GM12878 (cell line): Measurements from ENCODE around the gene ARID5B. TPM values are rescaled to one million over a fixed set of nuclear protein-coding genes. Genes with fewer than 3 reads are reported as not detected.

Experiments
- ATAC-seq: fragments of 200-7000 bp; cut with Tn5 transposase; 3 replicates; pipeline ENCODE4 v1.9.1; 2020; ENCODE audit warnings: mild to moderate bottlenecking, moderate library complexity
- BruUV-seq: library from RNA; stranded (reverse); fragments of 400-500 nt; replicated peaks from 2 replicates; lab custom pipeline; 2021; lab: Mats Ljungman, UMichigan
- CTCF ChIA-PET: fragments of 300-600 bp; sonication (Branson Sonifier 250); formaldehyde crosslinking; extraction: SDS; loops from one replicate; lab custom pipeline; 2021; ENCODE audit warnings: inconsistent platforms; lab: Yijun Ruan, JAX
- POLR2A ChIA-PET: fragments of 350-600 bp; formaldehyde crosslinking; extraction: SDS; loops from one replicate; lab custom pipeline; 2021; ENCODE audit warnings: inconsistent platforms; lab: Charles Lee
- RAD21 ChIA-PET: fragments of 300-600 bp; sonication (Branson Sonifier 250); formaldehyde crosslinking; loops from one replicate; lab custom pipeline; 2023; ENCODE audit warnings: antibody characterized with exemption; ENCODE audit not compliant: unreplicated experiment; lab: Charles Lee
- SMC1A ChIA-PET: fragments of 300-600 bp; sonication (Branson Sonifier 250); formaldehyde crosslinking; loops from one replicate; lab custom pipeline; 2023; ENCODE audit not compliant: unreplicated experiment, uncharacterized antibody; lab: Charles Lee
- DNase-seq: peaks from one replicate; pipeline ENCODE4 v3.0.0-alpha.2; 2011; ENCODE audit warnings: low read depth, low spot score
- FAIRE-seq: peaks from 3 replicates; lab custom pipeline; 2011; peaks lifted over from hg19 to GRCh38; lab: Jason Lieb, UNC
- H2AFZ ChIP-seq: 2 replicates; pipeline ENCODE4 v1.6.0; 2011; ENCODE audit warnings: low read depth, low read length, control low read depth; ENCODE audit not compliant: control insufficient read depth
- H3K27ac ChIP-seq: 2 replicates; pipeline ENCODE4 v1.5.1; 2011; ENCODE audit warnings: control low read depth; ENCODE audit not compliant: control insufficient read depth, insufficient read depth
- H3K27me3 ChIP-seq, 2 experiments: replicated peaks in 1 of 2; 2 replicates each; pipeline versions ENCODE4 v1.6.0 to v1.6.1; 2011; ENCODE audit warnings: low read length in 1 of 2; ENCODE audit not compliant: control insufficient read depth in 2 of 2, insufficient read depth in 2 of 2
- H3K36me3 ChIP-seq, 2 experiments: 2 replicates each; pipeline ENCODE4 v1.5.1; 2011; ENCODE audit warnings: low read length in 1 of 2; ENCODE audit not compliant: control insufficient read depth in 2 of 2, insufficient read depth in 2 of 2
- H3K4me1 ChIP-seq: 2 replicates; pipeline ENCODE4 v1.6.1; 2011; ENCODE audit warnings: mild to moderate bottlenecking, low read length, moderate library complexity, mixed read lengths; ENCODE audit not compliant: control insufficient read depth, insufficient read depth
- H3K4me2 ChIP-seq: 2 replicates; pipeline ENCODE4 v1.6.0; 2011; ENCODE audit warnings: control low read depth; ENCODE audit not compliant: control insufficient read depth, insufficient read depth
- H3K4me3 ChIP-seq: fragments of 200-600 bp; sonication (generic); 2 replicates; pipeline ENCODE4 v1.5.1; 2016
- H3K79me2 ChIP-seq: 2 replicates; pipeline ENCODE4 v1.6.0; 2011; ENCODE audit warnings: low read length; ENCODE audit not compliant: control insufficient read depth, insufficient read depth
- H3K9ac ChIP-seq: 2 replicates; pipeline ENCODE4 v1.8.0; 2011; ENCODE audit warnings: low read length, control low read depth, mixed read lengths; ENCODE audit not compliant: control insufficient read depth, insufficient read depth
- H3K9me3 ChIP-seq: replicated peaks from 3 replicates; pipeline ENCODE4 v1.5.1; 2011; ENCODE audit warnings: mild to moderate bottlenecking, low read length; ENCODE audit not compliant: control insufficient read depth, insufficient read depth
- H4K20me1 ChIP-seq: 2 replicates; pipeline ENCODE4 v1.6.0; 2011; ENCODE audit not compliant: control insufficient read depth, insufficient read depth
- CHD4 ChIP-seq: fragments of 200-600 bp; sonication (generic); IDR thresholded peaks from 2 replicates; pipeline ENCODE4 v1.6.1; 2016; ENCODE audit warnings: mild to moderate bottlenecking
- HDGF ChIP-seq: fragments of 450-650 bp; IDR thresholded peaks from 2 replicates; pipeline ENCODE4 v1.6.1; 2016; ENCODE audit warnings: antibody characterized with exemption
- KLF5 ChIP-seq: fragments of 450-650 bp; IDR thresholded peaks from 2 replicates; pipeline ENCODE4 v1.6.1; 2014; ENCODE audit warnings: mild to moderate bottlenecking; ENCODE audit not compliant: partially characterized antibody
- NR2F1 ChIP-seq: fragments of 450-650 bp; conservative IDR thresholded peaks from 2 replicates; pipeline ENCODE4 v1.6.1; 2017; ENCODE audit warnings: mild to moderate bottlenecking
- PAX5 ChIP-seq: IDR thresholded peaks from 2 replicates; pipeline ENCODE4 v1.6.1; 2011; ENCODE audit warnings: low read depth, low read length, borderline replicate concordance
- RAD51 ChIP-seq: fragments of 450-650 bp; IDR thresholded peaks from 2 replicates; pipeline ENCODE4 v1.6.1; 2016; ENCODE audit warnings: moderate library complexity, mild to moderate bottlenecking, inconsistent platforms
- RUNX3 ChIP-seq: IDR thresholded peaks from 2 replicates; pipeline ENCODE4 v1.6.1; 2012; ENCODE audit warnings: low read length, inconsistent platforms
- SPI1 ChIP-seq: IDR thresholded peaks from 2 replicates; pipeline ENCODE4 v1.6.1; 2011; ENCODE audit warnings: low read depth, mild to moderate bottlenecking, low read length, moderate library complexity, borderline replicate concordance; ENCODE audit not compliant: insufficient read depth
- STAT3 ChIP-seq: IDR thresholded peaks from 2 replicates; pipeline ENCODE4 v1.6.1; 2011; ENCODE audit warnings: low read depth, low read length, improper control_type of control experiment
- WGBS: methylation state at CpG from one replicate; pipeline ENCODE4 v1.1.6; 2016; ENCODE audit warnings: low lambda C conversion rate; ENCODE audit not compliant: insufficient replicate concordance, insufficient coverage; ENCODE audit errors: missing lambda C conversion rate; 5-methylcytosine and 5-hydroxymethylcytosine counted together
- in situ Hi-C: fragments of 300-500 bp; cut with MboI; formaldehyde crosslinking; loops from 9 replicates; pipeline ENCODE4 v1.14.3; 2018; ENCODE audit warnings: mixed read lengths
- intact Hi-C: fragments of 100-400 bp; cut with micrococcal nuclease; formaldehyde crosslinking; loops from one replicate; pipeline ENCODE4 v1.14.2; 2022; ENCODE audit not compliant: unreplicated experiment
- polyA plus RNA-seq, 11 experiments: library from polyadenylated mRNA; depleted of rRNA in 4 of 11; unstranded in 6 of 11; stranded (reverse) in 5 of 11; fragments of >200 nt; fragmentation: Nextera tagmentation in 4 of 11; fragmentation: Illumina TruSeq in 1 of 11; extraction: Ambion mirVana in 4 of 11; extraction: Trizol in 1 of 11; gene quantifications; 1 replicate in 1 of 11; 2 replicates in 10 of 11; pipeline versions ENCODE4 v1.2.1 to v1.2.3, GENCODE V29; 2011 to 2016; ENCODE audit warnings: inconsistent platforms in 2 of 11, missing spikeins in 2 of 11, low read depth in 1 of 11
- total RNA-seq, 4 experiments: library from RNA; depleted of rRNA in 3 of 4; stranded (reverse); fragments of >200 nt in 3 of 4; fragmentation: Illumina TruSeq in 1 of 4; extraction: Trizol in 1 of 4; gene quantifications; 2 replicates each; pipeline versions ENCODE4 v1.2.1 to v1.2.3, GENCODE V29; 2013 to 2021
- TF ChIP-seq, protein P1 (sequence below): fragments of 450-650 bp; IDR thresholded peaks from 2 replicates; pipeline ENCODE4 v1.6.1; 2017; ENCODE audit warnings: antibody characterized with exemption, mild to moderate bottlenecking, moderate library complexity
- TF ChIP-seq, protein P2 (sequence below): fragments of 450-650 bp; formaldehyde crosslinking; IDR thresholded peaks from 2 replicates; pipeline ENCODE4 v1.5.0; 2022; ENCODE audit warnings: mild to moderate bottlenecking, missing genetic modification characterization

ARID5B gene
- total and polyA plus RNA-seq, 10 of the 15 experiments (the other 5 are each of a cell fraction or from before 2014, with no cell fraction given): 2.7 to 8.5 (median 6.1) TPM

DNA sequence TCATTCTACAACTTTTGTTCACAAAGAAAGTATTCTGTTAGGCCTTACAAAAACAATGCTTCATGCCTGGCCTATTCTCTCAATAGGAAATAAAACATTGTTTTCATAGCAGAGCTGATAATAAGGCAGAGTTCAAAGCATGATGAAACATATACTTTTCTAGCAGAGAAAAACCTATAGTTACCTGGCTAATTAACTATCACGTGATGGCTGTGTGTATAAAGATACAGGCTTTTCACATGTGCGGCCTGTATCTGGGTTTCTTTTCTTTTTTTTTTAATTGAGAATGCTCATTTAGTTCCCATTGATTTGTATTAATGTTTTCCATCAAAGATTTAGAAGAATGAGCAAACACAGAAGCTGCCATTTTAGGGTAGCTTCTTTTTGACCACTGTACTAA, 51.7 kb downstream of the ARID5B start (continued):
- TF ChIP-seq, protein P1, sequence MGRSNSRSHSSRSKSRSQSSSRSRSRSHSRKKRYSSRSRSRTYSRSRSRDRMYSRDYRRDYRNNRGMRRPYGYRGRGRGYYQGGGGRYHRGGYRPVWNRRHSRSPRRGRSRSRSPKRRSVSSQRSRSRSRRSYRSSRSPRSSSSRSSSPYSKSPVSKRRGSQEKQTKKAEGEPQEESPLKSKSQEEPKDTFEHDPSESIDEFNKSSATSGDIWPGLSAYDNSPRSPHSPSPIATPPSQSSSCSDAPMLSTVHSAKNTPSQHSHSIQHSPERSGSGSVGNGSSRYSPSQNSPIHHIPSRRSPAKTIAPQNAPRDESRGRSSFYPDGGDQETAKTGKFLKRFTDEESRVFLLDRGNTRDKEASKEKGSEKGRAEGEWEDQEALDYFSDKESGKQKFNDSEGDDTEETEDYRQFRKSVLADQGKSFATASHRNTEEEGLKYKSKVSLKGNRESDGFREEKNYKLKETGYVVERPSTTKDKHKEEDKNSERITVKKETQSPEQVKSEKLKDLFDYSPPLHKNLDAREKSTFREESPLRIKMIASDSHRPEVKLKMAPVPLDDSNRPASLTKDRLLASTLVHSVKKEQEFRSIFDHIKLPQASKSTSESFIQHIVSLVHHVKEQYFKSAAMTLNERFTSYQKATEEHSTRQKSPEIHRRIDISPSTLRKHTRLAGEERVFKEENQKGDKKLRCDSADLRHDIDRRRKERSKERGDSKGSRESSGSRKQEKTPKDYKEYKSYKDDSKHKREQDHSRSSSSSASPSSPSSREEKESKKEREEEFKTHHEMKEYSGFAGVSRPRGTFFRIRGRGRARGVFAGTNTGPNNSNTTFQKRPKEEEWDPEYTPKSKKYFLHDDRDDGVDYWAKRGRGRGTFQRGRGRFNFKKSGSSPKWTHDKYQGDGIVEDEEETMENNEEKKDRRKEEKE: no peak

DNA sequence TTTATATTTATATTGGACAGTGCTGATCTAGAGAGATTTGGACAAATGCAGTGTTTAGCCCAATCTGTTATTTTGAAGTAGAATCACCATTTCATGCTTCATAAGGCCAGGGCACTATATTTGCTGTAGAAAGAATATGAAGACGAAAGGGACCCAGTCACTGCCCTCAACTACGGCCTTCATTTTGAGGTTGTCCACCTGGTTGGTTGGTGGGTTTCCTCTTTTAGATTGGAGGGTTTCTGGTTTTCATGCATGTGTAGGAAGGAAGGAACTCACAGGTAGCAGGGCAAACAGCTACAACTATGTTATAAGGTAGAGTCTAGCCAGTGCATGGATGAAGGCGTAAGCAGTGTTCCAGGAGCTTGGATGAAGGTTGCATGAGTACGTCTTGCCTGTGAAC, 56.3 kb downstream of the ARID5B start:
- no peak overlapping the region for H3K9ac ChIP-seq
- H4K20me1 ChIP-seq: no peaks in the 10 kb centered on the region
- ChIA-PET CTCF (no interaction called here), SMC1A (interaction anchor here (0.6 to 1.6 kb wide), 4 partner anchors 9 to 679 kb away, joined by 3 to 8 read pairs (median 4); no protein-coding TSS in a partner anchor), RAD21 (no interaction called here), POLR2A (no interaction called here)
- BruUV-seq: no TSS peak
- H3K4me2 ChIP-seq: peak overlapping the region; percentile 50
- DNase-seq: no peak
- no peak overlapping the region; the same call in none of the 2 replicates for H2AFZ ChIP-seq
- peaks cover 41% of the 10 kb centered on the region for H3K79me2 ChIP-seq
- peaks cover 0 to 3% of the 10 kb centered on the region in 2 experiments; a peak in 1 of 4 replicates for H3K36me3 ChIP-seq
- TF ChIP-seq NR2F1: no peak
- TF ChIP-seq HDGF: no peak
- peak; percentile 62; the same call in 1 of the 2 replicates for TF ChIP-seq RUNX3
- no peak for TF ChIP-seq RAD51
- no peak for TF ChIP-seq STAT3
- peak; percentile 6; the same call in 1 of the 2 replicates for TF ChIP-seq SPI1
- no peak for TF ChIP-seq KLF5
- TF ChIP-seq, protein P2, sequence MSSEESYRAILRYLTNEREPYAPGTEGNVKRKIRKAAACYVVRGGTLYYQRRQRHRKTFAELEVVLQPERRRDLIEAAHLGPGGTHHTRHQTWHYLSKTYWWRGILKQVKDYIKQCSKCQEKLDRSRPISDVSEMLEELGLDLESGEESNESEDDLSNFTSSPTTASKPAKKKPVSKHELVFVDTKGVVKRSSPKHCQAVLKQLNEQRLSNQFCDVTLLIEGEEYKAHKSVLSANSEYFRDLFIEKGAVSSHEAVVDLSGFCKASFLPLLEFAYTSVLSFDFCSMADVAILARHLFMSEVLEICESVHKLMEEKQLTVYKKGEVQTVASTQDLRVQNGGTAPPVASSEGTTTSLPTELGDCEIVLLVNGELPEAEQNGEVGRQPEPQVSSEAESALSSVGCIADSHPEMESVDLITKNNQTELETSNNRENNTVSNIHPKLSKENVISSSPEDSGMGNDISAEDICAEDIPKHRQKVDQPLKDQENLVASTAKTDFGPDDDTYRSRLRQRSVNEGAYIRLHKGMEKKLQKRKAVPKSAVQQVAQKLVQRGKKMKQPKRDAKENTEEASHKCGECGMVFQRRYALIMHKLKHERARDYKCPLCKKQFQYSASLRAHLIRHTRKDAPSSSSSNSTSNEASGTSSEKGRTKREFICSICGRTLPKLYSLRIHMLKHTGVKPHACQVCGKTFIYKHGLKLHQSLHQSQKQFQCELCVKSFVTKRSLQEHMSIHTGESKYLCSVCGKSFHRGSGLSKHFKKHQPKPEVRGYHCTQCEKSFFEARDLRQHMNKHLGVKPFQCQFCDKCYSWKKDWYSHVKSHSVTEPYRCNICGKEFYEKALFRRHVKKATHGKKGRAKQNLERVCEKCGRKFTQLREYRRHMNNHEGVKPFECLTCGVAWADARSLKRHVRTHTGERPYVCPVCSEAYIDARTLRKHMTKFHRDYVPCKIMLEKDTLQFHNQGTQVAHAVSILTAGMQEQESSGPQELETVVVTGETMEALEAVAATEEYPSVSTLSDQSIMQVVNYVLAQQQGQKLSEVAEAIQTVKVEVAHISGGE (CRISPR knock-in tag): no peak
- no peak for TF ChIP-seq CHD4
- no peak for TF ChIP-seq PAX5
- peaks cover 38% of the 10 kb centered on the region for H3K4me1 ChIP-seq
- no peak for FAIRE-seq
- 62% methylated on average over 4 of the region's 4 CpGs for WGBS
- H3K4me3 ChIP-seq: no peak overlapping the region
- H3K9me3 ChIP-seq: no peaks in the 10 kb centered on the region
- ATAC-seq: no peak
- in situ Hi-C loops (no loop called here), intact Hi-C loops (loop anchor here (2.0 kb wide), 1 partner anchor 13 kb away; no protein-coding TSS in a partner anchor)
- H3K27me3 ChIP-seq: no peaks in the 10 kb centered on the region
- peak overlapping the region; percentile 33; the same call in 1 of the 2 replicates for H3K27ac ChIP-seq
